ENCODE measurements around the gene DEDD2. TPM values are rescaled to one million over a fixed set of nuclear protein-coding genes. Genes with fewer than 3 reads are reported as not detected.
A peak's percentile ranks its signal among the peaks of the same experiment; 100 is the strongest.

DEDD2 gene
- total RNA-seq, 2 donors from 2014 or later = 28.8 to 31.6 TPM

- Mint-ChIP-seq H3K4me1 (ENCODE audit: low read depth) (peaks cover 68% of the 10 kb centered on the region), H3K36me3 (ENCODE audit: insufficient read depth in 2 of 2) (peaks cover 7 to 8% of the 10 kb centered on the region in 2 donors), H3K27ac (peak overlapping the region; percentile 21)
Observed at GRCh38 chr19:42196011-42197001, 21.2 kb downstream of the DEDD2 start.

GRCh38 chr19:42193706-42194105 lies 23.8 kb downstream of the DEDD2 start:
- H3K9me3 Mint-ChIP-seq = peaks cover 2% of the 10 kb centered on the region in 2 donors
- peaks cover 46% of the 10 kb centered on the region for H3K4me1 Mint-ChIP-seq (ENCODE audit: low read depth)
- no peak overlapping the region for H3K27ac Mint-ChIP-seq
- H3K36me3 Mint-ChIP-seq (ENCODE audit: insufficient read depth in 2 of 2) = peaks cover 6% of the 10 kb centered on the region in 2 donors
- no peak for DNase-seq
- ATAC-seq (replicated peaks in 1 of 2) = no peak
- no peak overlapping the region for H3K4me3 Mint-ChIP-seq
- H3K27me3 Mint-ChIP-seq (ENCODE audit: low read depth) = no peaks in the 10 kb centered on the region

More at GRCh38 chr19:42196011-42197001, 21.2 kb downstream of the DEDD2 start:
- no peaks in the 10 kb centered on the region for H3K27me3 Mint-ChIP-seq (ENCODE audit: low read depth)
- H3K9me3 Mint-ChIP-seq = peaks cover 2% of the 10 kb centered on the region in 2 donors
- no peak overlapping the region for H3K4me3 Mint-ChIP-seq
- DNase-seq (no peak), ATAC-seq (replicated peaks in 1 of 2) (no peak)

- Mint-ChIP-seq H3K36me3 (ENCODE audit: insufficient read depth in 2 of 2) (peaks cover 4% of the 10 kb centered on the region in 2 donors), H3K27me3 (ENCODE audit: low read depth) (no peaks in the 10 kb centered on the region), H3K9me3 (peaks cover 2% of the 10 kb centered on the region in 2 donors), H3K27ac (no peak overlapping the region), H3K4me3 (no peak overlapping the region), H3K4me1 (ENCODE audit: low read depth) (peaks cover 42% of the 10 kb centered on the region)
- no peak for ATAC-seq (replicated peaks in 1 of 2)
- no peak for DNase-seq
Observed at GRCh38 chr19:42193294-42193693, 24.2 kb downstream of the DEDD2 start.

- peak; percentile 63 to 74 for DNase-seq
- Mint-ChIP-seq H3K4me1 (ENCODE audit: low read depth) (peaks cover 33% of the 10 kb centered on the region), H3K4me3 (peak overlapping the region; percentile 0 to 12), H3K9me3 (peaks cover 2% of the 10 kb centered on the region in 2 donors), H3K27me3 (ENCODE audit: low read depth) (no peaks in the 10 kb centered on the region), H3K27ac (no peak overlapping the region), H3K36me3 (ENCODE audit: insufficient read depth in 2 of 2) (peaks cover 4% of the 10 kb centered on the region in 2 donors)
- peak; percentile 93 to 95 for ATAC-seq (replicated peaks in 1 of 2)
Observed at GRCh38 chr19:42191855-42192254, 25.6 kb downstream of the DEDD2 start.

- Mint-ChIP-seq H3K27me3 (ENCODE audit: low read depth) (no peaks in the 10 kb centered on the region), H3K4me1 (ENCODE audit: low read depth) (peaks cover 28% of the 10 kb centered on the region), H3K9me3 (peaks cover 2% of the 10 kb centered on the region in 2 donors), H3K4me3 (peak overlapping the region in 1 of 2 donors; percentile 12), H3K27ac (peak overlapping the region; percentile 5), H3K36me3 (ENCODE audit: insufficient read depth in 2 of 2) (peaks cover 4% of the 10 kb centered on the region in 2 donors)
- ATAC-seq (replicated peaks in 1 of 2) (peak; percentile 22 to 25), DNase-seq (no peak)
Observed at GRCh38 chr19:42191330-42191729, 26.1 kb downstream of the DEDD2 start.

- no peaks in the 10 kb centered on the region for H3K27me3 Mint-ChIP-seq (ENCODE audit: low read depth)
- H3K4me1 Mint-ChIP-seq (ENCODE audit: low read depth) = peaks cover 37% of the 10 kb centered on the region
- H3K9me3 Mint-ChIP-seq = peaks cover under 1 to 2% of the 10 kb centered on the region in 2 donors
- DNase-seq (no peak), ATAC-seq (replicated peaks in 1 of 2) (no peak)
- H3K27ac Mint-ChIP-seq = no peak overlapping the region
- H3K36me3 Mint-ChIP-seq (ENCODE audit: insufficient read depth in 2 of 2) = peaks cover 2 to 4% of the 10 kb centered on the region in 2 donors
- no peak overlapping the region for H3K4me3 Mint-ChIP-seq
Observed at GRCh38 chr19:42189133-42189532, 28.3 kb downstream of the DEDD2 start.

GRCh38 chr19:42188665-42189064 lies 28.8 kb downstream of the DEDD2 start:
- H3K27me3 Mint-ChIP-seq (ENCODE audit: low read depth) = no peaks in the 10 kb centered on the region
- H3K27ac Mint-ChIP-seq = no peak overlapping the region
- no peak for ATAC-seq (replicated peaks in 1 of 2)
- no peak overlapping the region for H3K4me3 Mint-ChIP-seq
- H3K9me3 Mint-ChIP-seq = peaks cover 0 to 2% of the 10 kb centered on the region in 2 donors
- no peak for DNase-seq
- peaks cover 0 to 4% of the 10 kb centered on the region in 2 donors for H3K36me3 Mint-ChIP-seq (ENCODE audit: insufficient read depth in 2 of 2)
- H3K4me1 Mint-ChIP-seq (ENCODE audit: low read depth) = peaks cover 36% of the 10 kb centered on the region

- Mint-ChIP-seq H3K4me3 (peak overlapping the region in 1 of 2 donors; percentile 29), H3K27ac (peak overlapping the region; percentile 86), H3K4me1 (ENCODE audit: low read depth) (peaks cover 24% of the 10 kb centered on the region), H3K36me3 (ENCODE audit: insufficient read depth in 2 of 2) (no peaks in the 10 kb centered on the region), H3K27me3 (ENCODE audit: low read depth) (no peaks in the 10 kb centered on the region), H3K9me3 (no peaks in the 10 kb centered on the region)
- ATAC-seq (replicated peaks in 1 of 2) (peak; percentile 56 to 79), DNase-seq (peak in 1 of 2 donors; percentile 11)
Observed at GRCh38 chr19:42185277-42185676, 32.2 kb downstream of the DEDD2 start.

GRCh38 chr19:42184401-42184861 lies 33.0 kb downstream of the DEDD2 start:
- H3K4me1 Mint-ChIP-seq (ENCODE audit: low read depth) = peaks cover 24% of the 10 kb centered on the region
- H3K36me3 Mint-ChIP-seq (ENCODE audit: insufficient read depth in 2 of 2) = no peaks in the 10 kb centered on the region
- DNase-seq (peak; percentile 75 to 82), ATAC-seq (replicated peaks in 1 of 2) (peak; percentile 74)
- H3K4me3 Mint-ChIP-seq = no peak overlapping the region
- no peaks in the 10 kb centered on the region for H3K9me3 Mint-ChIP-seq
- H3K27ac Mint-ChIP-seq = peak overlapping the region; percentile 86
- no peaks in the 10 kb centered on the region for H3K27me3 Mint-ChIP-seq (ENCODE audit: low read depth)

- Mint-ChIP-seq H3K9me3 (no peaks in the 10 kb centered on the region), H3K27me3 (ENCODE audit: low read depth) (peaks cover 25% of the 10 kb centered on the region), H3K36me3 (ENCODE audit: insufficient read depth in 2 of 2) (peaks cover 0 to 3% of the 10 kb centered on the region in 2 donors), H3K27ac (no peak overlapping the region), H3K4me1 (ENCODE audit: low read depth) (peaks cover 22% of the 10 kb centered on the region), H3K4me3 (no peak overlapping the region)
- ATAC-seq (replicated peaks in 1 of 2) (peak in 1 of 2 donors; percentile 18), DNase-seq (peak in 1 of 2 donors; percentile 36)
Observed at GRCh38 chr19:42178791-42179674, 38.4 kb downstream of the DEDD2 start.

GRCh38 chr19:42177686-42178019 lies 39.8 kb downstream of the DEDD2 start:
- Mint-ChIP-seq H3K27me3 (ENCODE audit: low read depth) (peaks cover 27% of the 10 kb centered on the region), H3K9me3 (no peaks in the 10 kb centered on the region), H3K27ac (no peak overlapping the region), H3K36me3 (ENCODE audit: insufficient read depth in 2 of 2) (peaks cover 0 to 3% of the 10 kb centered on the region in 2 donors), H3K4me1 (ENCODE audit: low read depth) (peaks cover 15% of the 10 kb centered on the region), H3K4me3 (no peak overlapping the region)
- DNase-seq = no peak
- no peak for ATAC-seq (replicated peaks in 1 of 2)

- H3K4me3 Mint-ChIP-seq = no peak overlapping the region
Observed at GRCh38 chr19:42176990-42177685, 40.3 kb downstream of the DEDD2 start.

More at GRCh38 chr19:42176990-42177685, 40.3 kb downstream of the DEDD2 start:
- Mint-ChIP-seq H3K9me3 (no peaks in the 10 kb centered on the region), H3K27ac (no peak overlapping the region), H3K36me3 (ENCODE audit: insufficient read depth in 2 of 2) (peaks cover 0 to 3% of the 10 kb centered on the region in 2 donors), H3K4me1 (ENCODE audit: low read depth) (peaks cover 15% of the 10 kb centered on the region), H3K27me3 (ENCODE audit: low read depth) (peaks cover 27% of the 10 kb centered on the region)
- peak; percentile 84 to 87 for DNase-seq
- peak; percentile 94 to 95 for ATAC-seq (replicated peaks in 1 of 2)
